C4-2B (cell line): ENCODE data around the gene PLA2G4D.

Source experiments
- H3K27ac ChIP-seq: fragments of 450-650 bp; 2 replicates; pipeline ENCODE4 v1.5.1; 2017
- ZFX ChIP-seq: fragments of 450-650 bp; IDR thresholded peaks from 2 replicates; pipeline ENCODE4 v1.6.1; 2017
- TF ChIP-seq, protein P1 (sequence below): fragments of 450-650 bp; conservative IDR thresholded peaks from 2 replicates; pipeline ENCODE4 v1.5.1; 2017; ENCODE audit warnings: mild to moderate bottlenecking

Gene PLA2G4D

DNA sequence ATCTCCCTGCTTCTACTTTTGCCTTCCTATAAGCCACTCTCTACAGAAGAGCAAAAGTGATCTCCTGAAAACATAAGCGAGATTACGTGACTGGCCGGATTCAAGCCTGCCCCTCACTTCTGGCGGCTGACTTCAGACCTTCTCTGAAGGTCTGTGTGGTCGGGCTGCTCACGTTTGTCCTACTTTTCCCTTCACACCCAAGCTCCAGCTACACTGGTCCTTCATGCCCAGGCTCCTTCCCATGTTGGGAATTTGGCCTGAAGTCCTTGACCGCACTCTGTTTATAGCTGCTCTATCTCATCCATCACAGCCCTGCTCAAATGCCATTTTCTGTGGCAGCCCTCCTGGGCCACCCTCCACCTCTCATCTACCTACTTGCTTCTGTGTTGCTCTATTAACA is 66.8 kb downstream of the PLA2G4D start:
- no peak overlapping the region for H3K27ac ChIP-seq
- TF ChIP-seq, protein P1, sequence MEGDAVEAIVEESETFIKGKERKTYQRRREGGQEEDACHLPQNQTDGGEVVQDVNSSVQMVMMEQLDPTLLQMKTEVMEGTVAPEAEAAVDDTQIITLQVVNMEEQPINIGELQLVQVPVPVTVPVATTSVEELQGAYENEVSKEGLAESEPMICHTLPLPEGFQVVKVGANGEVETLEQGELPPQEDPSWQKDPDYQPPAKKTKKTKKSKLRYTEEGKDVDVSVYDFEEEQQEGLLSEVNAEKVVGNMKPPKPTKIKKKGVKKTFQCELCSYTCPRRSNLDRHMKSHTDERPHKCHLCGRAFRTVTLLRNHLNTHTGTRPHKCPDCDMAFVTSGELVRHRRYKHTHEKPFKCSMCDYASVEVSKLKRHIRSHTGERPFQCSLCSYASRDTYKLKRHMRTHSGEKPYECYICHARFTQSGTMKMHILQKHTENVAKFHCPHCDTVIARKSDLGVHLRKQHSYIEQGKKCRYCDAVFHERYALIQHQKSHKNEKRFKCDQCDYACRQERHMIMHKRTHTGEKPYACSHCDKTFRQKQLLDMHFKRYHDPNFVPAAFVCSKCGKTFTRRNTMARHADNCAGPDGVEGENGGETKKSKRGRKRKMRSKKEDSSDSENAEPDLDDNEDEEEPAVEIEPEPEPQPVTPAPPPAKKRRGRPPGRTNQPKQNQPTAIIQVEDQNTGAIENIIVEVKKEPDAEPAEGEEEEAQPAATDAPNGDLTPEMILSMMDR: no peak
- TF ChIP-seq ZFX: no peak

- TF ChIP-seq, protein P1: no peak
- no peak; the same call in 1 of the 2 replicates for TF ChIP-seq ZFX
Observed at GRCh38 chr15:42024303-42024702, 70.1 kb downstream of the PLA2G4D start.

GRCh38 chr15:42021593-42021992 is 72.8 kb downstream of the PLA2G4D start:
- TF ChIP-seq, protein P1: no peak
- no peak for TF ChIP-seq ZFX

More at GRCh38 chr15:42024303-42024702, 70.1 kb downstream of the PLA2G4D start:
- peak overlapping the region; percentile 28 for H3K27ac ChIP-seq

DNA sequence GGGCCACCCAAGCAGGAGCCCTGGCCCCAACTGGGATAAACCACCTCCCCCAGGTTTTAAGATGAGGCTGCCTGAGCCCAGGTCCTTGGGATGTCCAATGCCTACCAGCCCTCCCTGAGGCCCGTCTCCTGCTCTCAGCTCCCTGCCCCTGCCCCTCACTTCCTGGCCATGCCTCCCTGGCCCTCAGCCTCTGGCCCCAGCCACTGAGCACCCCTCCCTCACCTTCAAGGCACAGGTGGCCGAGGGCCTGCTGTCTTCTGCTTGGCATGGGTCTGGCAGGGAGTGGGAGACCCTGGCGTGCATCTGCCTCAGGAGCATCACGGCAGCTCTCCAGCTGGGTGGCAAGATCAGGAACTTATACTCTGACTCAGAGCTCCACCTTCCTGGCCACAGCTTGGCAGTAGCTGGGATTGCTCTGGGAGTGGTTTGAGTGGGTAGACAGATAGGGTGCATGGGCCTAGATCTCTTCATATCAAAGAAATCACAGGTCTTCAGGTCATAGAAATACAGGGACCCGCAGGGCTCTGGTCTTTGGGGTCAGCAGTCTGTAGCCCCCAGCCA is 73.6 kb downstream of the PLA2G4D start, which contains the start of gene PLA2G4E:
Gene PLA2G4E, minus strand, starts transcription at position 330 of the 561 bp plus-strand sequence. Its CDS starts 12 bp downstream, at position 318.
- no peak within 1 kb of the TSS for H3K27ac ChIP-seq
- TF ChIP-seq, protein P1: no peak
- TF ChIP-seq ZFX: no peak

More at GRCh38 chr15:42021593-42021992, 72.8 kb downstream of the PLA2G4D start:
- H3K27ac ChIP-seq: no peak overlapping the region

- H3K27ac ChIP-seq: no peak overlapping the region
- TF ChIP-seq, protein P1: no peak
- no peak for TF ChIP-seq ZFX
Observed at GRCh38 chr15:42018306-42019224, 75.8 kb downstream of the PLA2G4D start.
